GM19240 (cell line): ENCODE measurements around the gene ELMO1.
"Not testable (repeated sequence)": the region's sequence is repeated elsewhere in the genome, so short reads cannot be mapped to it uniquely, and the experiment has no call there.

ENCODE experiments used
- DNase-seq: peaks from one replicate; pipeline ENCODE4 v3.0.0; 2011; ENCODE audit warnings: low spot score; ENCODE audit not compliant: insufficient read length

ELMO1 gene

DNA sequence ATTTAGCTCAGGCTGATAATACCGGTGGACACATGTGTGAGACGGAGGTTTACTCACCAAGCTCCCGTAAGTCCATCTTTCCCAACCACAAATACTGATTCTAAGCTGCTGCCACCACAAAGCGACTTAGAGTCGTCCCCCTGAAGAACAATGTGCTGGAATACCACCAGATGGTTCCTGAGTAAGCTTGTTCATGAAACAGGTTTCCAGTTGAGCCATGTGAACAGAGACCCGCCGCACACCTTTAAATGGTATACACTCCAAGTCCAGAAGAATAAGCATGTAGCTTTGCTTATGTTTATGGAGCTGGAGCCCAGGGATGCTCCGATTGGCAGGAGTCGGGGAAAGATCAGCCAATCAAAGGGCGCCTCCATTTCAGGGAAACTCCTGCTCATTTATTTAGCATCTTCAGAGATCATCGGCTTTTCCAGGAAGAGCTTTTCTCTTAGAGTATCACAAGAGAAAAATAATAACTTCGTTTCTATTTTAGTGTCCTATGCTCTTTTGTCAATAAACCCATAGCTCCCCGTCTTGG lies 462.7 kb downstream of the ELMO1 start:
- no peak for DNase-seq

DNA sequence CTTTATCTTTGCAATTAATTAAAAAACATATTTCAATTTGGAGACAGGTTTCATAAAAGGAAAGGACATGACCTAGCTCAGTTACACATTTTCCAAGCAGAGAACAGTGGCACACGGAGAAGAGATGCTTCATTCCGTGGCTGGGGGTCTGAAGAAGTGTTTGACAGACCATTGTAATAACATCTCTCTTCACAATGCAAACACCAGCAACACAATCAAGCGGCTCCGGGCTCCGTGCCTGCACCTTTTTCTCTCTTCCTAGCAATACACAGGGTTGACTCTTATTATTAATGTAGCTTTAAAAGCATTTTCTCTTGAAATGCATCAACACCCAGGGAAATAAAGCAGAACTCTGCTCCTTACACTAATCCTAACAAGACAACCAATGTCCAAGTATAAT lies 463.3 kb downstream of the ELMO1 start:
- no peak for DNase-seq

DNA sequence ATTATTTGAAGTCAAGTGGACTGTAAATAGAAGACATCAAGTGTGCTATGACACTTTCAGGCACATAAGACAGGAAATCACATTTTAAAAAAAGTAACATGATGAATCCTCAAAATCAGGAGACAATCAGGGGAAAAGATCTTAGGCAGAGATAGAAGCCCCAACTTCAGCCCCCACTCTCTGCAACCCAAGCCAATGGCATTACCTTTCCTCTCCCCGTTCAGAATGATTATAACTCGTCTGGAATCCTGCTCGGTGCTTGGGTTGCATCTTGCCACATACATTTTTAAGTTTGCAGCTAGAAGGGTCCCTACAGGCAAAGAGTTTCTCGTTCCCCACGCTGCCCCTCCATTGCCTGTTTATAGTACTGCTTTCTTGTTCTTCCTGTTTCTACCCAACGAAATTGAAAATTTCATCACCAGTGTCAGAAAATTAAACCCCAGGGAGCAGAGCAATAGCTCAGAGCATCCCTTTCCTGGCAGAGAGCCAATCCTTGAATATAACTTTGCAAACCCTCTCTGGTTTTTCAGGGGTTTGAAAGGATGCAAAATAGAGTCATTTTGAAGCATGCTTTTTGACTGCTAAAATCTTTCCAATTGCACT lies 463.9 kb downstream of the ELMO1 start:
- no peak for DNase-seq

DNA sequence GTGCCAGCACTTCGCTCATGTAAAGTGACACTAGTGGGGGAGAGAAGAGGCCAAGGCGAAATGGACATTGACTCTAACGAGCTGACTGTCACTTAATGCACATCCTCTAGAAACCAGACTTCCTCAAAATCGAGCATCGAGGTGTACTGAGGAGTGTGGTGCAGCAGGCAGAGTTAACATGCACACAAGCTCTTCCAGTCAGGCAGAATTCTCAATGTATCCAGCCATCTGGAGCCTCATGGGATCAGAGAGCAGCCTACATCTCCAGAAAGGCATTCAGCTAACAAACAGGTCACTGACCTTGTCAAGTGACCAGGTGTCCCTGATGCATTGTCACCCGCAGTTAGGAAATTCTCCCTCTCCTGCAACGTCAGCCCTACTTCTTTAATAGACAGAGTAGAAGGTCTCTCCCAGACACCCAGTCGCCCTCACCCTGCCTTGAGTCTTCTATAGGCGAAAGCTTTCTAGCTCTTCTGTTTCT lies 464.6 kb downstream of the ELMO1 start:
- DNase-seq = no peak

DNA sequence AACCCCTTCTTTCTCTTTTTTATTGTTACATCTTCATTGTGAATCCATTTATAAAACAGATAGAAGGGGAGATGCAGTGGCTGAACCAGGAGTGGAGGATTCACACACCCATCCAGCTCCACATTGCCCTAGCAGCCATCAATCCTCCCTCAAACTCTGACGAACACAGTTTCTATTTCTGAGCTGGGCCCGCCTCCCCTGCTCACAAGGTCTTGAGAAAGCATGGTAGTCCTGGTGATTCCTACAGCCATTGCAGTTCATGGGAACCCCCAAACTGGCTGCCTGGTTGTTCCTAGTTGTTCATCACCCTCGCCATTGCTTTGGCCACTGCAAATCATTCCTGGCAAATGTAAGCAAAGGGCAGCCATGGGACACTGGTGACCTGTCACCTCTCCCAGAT lies 465.9 kb downstream of the ELMO1 start:
- no peak for DNase-seq

DNA sequence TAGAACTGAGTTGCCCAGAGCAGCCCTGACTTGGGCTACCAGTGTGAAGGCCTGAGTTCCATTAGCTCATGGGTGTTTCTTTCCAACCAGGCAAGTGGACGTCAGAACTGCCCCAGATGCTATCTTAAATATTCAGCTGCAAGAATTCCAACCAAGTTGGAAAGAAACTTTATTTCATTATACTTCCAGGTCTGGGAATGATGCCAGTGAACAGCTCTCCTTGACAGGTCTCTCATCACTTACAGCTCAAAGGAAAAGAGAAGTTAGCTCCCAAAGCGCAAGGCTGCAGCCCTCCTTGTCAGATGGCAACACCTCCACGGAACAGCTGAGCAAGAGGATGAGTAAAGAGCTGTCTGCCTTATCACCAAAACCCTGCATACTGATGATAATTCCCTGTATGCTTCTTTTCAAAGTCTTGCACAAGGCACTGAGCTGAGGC lies 468.8 kb downstream of the ELMO1 start:
- DNase-seq = no peak

DNA sequence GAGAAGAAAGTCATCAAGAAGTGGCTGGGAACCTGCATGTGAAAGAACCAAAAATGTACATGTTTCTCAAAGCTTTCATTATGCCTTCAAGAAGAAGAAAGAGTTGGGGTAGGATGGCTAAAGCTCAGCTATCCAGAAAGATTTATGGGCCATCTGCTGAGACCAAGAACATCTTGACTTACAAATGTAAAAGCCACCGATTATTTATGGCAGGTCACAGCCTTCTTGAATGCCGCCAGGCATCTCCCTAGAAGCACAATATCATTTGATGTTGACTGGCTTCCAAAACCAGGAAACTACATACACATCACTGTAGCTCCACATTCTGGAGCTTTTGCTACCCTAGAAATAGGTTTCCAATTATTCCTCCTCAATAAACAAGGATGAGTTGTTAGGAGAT lies 470.2 kb downstream of the ELMO1 start:
- no peak for DNase-seq

DNA sequence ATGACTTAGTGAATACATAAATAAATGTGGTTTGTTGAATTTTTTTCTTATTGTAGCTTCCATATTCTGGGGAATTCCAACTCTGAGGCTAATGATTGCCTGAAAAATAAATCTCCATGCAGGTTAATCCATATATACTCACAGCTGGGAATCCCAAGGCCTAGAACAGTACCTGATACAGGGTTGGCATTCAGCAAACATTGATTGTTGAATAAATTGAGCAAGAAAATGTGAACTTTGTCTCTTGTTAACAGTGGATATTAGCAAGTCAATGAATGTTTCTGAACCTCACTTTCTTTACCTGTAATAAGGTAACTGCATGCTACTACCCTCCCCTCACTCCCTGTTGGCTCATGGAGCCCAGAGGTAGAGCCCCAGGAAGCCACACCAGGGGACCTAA lies 470.8 kb downstream of the ELMO1 start:
- no peak for DNase-seq

DNA sequence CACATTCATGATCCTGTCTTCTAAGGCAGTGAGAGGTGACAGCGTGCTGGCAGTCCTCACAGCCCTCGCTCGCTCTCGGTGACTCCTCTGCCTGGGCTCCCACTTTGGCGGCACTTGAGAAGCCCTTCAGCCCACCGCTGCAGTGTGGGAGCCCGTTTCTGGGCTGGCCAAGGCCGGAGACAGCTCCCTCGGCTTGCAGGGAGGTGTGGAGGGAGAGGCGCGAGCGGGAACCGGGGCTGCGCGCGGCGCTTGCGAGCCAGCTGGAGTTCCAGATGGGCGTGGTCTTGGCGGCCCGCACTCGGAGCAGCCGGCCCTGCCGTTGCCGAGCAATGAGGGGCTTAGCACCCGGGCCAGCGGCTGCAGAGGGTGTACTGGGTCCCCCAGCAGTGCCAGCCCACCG lies 475.1 kb downstream of the ELMO1 start:
- DNase-seq = not testable (repeated sequence)

DNA sequence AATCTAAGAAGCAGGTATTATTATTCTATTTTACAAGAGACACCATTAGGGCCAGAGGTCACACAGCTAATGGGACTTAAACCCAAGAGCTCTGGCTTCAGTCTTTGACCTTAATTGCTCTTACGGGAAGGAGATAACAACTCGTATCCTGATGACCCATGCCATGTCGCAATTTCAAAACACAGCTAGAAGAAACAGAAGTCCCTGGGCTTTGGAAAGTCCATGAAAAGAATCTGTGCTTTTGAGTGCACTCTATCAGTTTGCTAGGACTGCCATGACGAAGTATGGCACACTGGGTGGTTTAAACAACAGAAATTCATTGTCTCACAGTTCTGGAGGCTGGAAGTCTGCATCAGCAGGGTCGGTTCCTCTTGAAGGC lies 476.5 kb downstream of the ELMO1 start:
- DNase-seq = no peak

DNA sequence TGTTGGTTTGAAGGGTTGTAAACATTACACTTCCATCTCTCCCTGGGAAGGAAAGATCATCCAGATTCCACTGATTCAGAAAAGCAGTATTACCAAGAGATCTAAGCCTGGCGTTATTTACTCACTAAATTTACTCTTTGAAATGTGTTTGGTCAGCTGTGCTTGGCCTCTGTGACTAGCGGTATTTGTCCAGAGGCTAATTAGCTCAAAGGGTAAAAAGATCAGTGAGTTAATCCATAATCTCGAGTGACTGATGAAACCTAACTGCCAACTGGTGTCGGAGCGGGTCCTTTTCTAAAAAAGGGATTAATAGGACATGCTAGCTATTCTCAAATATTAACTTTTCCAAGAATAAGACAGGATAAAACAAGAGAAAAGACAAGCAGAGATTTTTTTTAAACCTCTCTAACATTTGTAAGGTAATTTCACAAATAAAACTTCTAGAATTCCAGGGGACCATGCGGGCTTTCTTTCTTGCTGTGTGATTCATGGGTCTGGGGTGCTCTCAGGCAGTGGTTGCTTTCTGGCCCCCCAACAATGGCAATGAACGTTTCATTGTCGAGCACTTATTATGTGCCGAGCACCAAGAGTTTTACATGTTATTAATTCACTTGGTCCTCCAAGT lies 477.0 kb downstream of the ELMO1 start:
- no peak for DNase-seq

DNA sequence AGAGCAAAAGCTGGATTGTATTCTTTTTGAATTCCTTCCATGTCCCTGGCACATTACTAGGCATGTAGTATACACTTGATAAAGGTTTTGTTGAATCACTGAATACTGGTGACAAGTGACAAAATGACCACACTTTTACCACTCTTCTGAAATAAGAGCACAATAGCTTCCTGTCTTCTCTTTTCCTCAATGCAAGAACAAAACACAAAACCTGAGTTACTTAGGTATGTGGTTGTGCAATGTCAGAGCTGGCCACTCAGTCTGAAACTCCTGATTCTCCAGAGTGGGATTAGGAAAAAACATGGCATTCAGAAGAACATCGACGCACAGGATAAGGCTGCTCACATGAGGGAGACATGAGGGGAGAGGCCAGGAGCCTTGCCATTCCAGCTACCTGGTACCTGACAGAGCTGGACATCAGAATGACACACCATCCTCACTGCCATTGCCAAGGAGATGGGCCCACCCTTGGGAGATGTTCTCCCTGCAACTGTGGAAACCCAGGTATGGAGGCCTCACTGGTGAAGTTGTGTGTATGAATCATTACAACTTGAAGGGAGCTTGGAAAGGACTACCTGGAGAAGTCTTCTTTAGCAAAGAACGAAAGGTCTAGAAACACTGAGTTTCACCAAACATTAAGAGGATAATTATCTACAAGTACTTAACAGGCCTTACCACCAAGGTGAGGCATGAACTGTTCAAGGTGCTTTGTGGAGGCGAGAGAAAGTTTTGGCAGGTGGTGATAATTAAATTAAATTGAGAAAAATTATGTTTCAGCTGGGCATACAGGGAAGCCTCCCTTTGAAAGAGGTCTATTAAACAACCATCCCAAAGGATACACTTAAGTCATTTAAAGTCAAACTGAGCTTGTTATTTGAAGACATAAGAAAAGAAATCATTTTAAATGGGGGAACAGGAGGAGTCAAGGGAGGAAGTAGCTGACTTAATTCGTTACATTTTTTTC lies 477.8 kb downstream of the ELMO1 start:
- DNase-seq = no peak

DNA sequence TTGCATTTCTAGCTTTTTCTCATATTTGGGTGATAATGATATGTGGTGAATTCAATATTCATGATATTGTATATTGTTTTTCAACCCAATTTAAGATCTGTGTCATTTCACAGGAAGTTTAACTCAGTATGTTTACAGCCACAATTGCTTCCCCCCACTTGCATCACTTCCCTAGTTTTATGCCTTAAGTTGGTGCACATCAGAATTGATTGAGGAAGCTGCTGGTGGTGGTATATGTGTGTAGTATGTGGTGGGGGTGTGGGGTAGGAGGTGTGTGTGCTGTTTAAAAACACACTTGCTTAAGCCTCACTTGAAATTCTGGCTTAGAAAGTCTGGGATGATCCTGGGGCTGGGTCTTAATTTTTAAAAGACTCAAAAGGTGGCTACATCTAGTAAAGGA lies 479.3 kb downstream of the ELMO1 start:
- DNase-seq = no peak

DNA sequence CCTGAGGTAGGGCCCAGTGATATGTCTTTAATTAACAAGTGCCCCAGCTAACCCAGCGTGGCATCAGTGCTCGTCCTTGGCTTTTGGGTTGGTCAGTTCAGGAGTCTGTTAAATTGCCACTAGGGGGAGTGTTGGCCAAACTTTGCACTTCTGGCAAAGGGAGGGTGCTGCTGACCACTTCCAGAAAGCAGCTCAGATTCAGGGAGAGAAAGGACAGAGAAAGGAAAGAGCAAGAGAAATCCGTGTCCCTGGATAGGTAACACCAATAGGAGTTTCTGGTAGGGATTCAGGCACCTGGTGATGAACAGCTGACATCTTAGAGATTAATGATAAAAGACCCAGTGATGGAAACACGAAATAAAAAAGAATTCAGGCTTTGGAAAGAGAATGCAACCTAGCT lies 481.3 kb downstream of the ELMO1 start:
- no peak for DNase-seq

DNA sequence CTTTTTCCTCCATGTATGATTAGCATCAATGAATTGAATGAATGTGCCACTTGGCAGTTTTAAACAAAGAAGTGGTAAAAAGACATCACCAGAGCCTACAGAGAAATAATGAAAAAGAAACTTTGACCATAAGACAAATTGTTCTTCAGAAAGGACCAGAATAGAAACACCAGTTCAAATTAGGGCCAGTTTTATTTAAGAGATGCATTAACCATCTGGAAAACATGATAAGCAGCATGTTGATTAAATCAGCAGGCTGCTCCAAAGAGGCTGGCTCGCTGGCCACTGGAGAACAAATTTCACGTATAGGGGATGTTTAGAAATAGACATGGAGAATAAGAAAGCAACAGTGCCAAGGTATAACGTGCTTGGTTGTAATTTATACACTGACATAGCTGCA lies 482.0 kb downstream of the ELMO1 start:
- DNase-seq = no peak

DNA sequence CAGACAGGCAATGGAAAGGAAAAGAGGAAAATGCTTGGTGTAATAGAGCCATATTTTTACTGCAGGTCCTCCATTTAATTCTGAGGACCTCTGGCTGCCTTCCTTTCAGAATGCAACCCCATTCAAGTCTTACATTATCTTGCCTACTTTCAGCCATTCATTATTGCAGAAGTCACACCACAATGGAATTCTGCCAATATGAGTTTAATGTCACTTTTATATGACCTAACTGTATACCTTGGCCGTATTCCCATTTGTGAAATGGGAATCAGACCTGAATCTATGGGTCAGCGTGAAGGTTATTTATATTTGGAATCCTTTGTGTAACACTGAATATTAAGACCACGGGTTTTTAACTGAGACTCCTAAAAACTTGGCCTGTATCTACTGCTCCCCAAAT lies 482.6 kb downstream of the ELMO1 start:
- no peak for DNase-seq

DNA sequence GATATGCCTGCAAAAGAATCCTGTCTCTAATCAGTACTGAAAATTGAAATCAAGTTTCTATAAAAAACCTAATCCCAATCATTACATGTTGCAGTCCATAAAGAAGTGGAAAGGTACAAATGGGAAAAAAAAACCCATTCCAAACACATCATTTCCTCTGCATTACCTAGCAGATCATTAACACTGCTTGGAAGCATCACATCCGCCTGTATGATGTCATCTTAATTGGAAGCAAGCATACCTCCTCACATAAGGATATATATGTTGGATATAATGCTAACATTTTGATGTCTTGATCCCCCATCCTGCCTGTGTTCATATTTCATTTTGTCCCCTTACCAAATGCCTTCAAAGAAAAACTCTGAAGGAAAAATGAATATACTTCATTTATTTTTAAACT lies 483.0 kb downstream of the ELMO1 start:
- DNase-seq = no peak

DNA sequence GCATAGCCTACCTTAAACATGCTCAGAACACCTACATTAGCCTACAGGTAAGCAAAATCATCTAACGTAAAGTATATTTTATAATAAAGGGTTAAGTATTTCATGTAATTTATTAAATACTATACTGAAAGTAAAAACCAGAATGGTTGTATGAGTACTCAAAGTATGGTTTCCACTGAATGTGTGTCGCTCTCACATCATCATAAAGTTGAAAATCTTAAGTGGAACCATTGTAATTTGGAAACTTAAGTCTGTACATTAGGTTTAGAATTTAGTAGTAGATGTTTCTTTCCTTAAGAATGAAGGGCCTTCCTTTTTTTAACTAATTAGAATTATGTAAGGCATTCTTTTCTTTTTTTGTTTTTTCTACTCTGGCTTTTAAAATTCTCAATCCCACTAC lies 484.4 kb downstream of the ELMO1 start:
- no peak for DNase-seq

DNA sequence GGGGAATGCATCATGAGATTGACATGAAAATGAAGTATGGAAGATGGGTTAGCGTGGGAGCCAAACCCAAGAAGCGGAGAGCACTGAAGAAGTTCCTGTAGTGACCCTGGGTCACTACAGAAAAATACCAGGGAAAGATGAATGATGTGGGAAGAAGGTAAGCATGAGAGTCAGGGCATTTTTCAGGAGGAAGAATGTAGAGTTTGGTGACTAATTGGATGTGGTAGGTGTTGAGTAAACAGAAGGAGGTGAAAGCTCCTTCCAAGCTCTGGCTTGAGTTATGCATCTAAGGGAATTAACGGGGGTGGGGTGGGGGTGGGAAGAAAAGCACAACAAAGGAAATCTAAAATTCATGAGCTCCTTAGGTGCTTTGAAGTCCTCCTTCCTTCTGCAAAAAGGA lies 486.3 kb downstream of the ELMO1 start:
- no peak for DNase-seq

DNA sequence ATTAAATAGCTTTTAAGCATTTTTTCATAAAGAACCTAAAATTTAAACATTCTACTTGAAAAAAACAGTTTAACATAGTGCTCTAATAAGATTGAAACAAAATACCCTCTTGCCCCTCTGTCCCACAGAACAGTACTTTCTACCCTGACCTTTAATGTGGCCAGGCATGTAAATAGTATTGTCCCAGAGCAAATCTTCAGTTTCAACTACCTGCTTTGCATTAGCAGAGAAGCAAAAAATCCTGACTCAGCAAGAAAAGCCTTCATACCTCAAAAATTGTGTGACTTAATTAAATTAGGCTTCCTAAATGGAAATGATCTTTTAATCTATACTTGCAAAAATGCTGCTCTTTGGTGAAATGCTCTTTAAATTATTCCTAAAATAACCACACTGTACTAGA lies 487.0 kb downstream of the ELMO1 start:
- no peak for DNase-seq

DNA sequence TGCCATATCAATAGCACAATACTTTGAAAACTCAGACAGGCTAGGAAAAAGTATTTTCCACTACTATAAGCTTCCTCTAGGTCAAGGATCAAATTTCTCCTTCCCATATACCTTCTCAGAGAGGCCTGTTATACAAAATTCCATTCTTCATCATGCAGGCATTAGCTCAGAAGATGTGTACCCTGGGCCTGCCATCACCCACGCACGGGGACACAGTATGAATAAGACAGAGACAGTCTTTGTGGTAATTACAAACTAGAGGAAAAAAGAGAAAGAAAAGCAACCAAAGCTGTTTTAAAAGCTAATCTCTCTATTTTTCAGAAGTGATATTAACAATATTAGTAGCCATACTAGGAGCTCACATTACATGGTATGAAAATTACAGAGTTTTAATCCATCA lies 487.6 kb downstream of the ELMO1 start:
- no peak for DNase-seq

DNA sequence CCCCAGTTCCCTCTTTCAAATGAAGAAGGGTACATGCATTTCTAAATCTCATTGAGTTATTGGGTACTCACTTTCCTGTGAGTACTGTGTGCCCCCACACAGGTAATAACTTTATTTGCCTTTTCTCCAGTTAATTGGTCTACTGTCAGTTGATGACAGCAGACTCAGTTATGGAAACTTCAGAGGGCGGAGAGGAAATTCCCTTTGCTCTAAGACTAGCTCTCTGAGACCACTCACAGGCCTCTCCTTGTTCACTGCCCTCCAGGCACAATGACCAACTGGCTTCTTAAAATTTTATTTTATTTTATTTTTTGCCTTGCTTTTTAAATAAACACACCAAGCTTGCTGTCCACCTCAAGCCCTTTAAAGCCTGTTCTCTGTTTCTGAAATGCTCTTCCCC lies 488.6 kb downstream of the ELMO1 start:
- DNase-seq = no peak
